GM18873 (cell line): ENCODE data around the gene SRSF1.
"Not testable (repeated sequence)": the region's sequence is repeated elsewhere in the genome, so short reads cannot be mapped to it uniquely, and the experiment has no call there.

Experiments
- ATAC-seq: cut with Tn5 transposase; IDR thresholded peaks from one replicate; pipeline ENCODE4 v1.9.1; 2021; ENCODE audit warnings: mild to moderate bottlenecking, moderate library complexity, moderate number of reproducible peaks; ENCODE audit not compliant: unreplicated experiment, low FRiP score

SRSF1 gene

DNA sequence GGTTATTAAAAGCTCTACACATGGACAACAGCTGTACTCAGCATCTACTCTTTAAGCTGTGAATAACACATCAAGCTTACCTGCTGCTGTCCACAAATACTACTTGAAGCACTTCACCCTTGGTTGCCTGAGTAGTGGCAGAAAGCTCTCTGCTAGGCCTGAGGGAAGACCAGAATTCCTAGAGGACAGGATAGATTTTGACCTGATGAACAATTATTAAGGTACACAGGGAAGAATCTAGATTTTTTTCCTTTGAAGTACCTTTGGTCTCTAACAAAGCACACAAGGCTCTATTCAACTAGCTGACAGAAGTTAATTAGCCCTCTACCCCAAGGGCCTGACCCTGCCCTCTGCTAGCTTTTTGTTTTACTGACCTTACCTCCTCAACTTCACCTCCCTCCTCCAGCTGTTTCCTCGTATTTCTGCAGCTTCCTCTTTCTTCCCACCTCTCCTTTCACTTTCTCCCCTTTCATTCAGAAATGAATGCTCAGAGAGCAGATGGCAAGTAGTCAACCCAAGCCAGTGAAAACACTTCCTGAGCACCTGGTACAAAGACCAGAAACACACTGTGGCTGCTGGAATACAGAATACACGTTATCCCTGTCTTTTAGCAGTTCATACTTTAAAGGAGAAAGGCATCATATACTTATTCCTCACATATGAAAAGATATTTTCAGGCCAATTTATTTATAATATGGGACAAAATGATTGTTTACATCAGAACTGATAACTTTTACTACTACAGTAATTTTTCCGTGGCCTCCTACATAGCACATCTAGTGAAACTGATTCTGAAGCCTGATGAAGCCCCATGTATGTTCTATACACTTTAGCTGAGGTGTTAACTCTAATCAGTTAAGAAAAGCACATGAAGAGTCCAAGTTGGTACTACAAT lies 13.3 kb downstream of the SRSF1 start:
- ATAC-seq = no peak

DNA sequence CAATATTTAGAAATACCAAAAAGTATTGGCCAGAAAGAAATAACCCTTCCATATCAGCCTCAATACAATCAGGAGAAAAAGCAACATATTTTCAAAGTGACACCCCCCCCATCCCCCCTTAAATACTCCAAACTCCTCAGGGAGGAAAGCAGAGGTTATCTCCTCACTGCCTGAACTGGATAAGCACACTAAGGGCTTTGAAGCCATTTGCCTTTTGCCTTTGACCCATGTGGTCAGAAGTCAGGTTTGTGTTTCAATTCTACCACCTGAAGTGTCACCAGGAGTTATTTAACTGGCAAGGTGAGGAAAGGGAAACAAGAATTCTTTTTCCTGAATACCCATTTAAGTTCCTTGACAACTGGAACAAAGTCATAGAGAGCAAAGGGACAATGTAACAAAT lies 15.5 kb downstream of the SRSF1 start:
- no peak for ATAC-seq

DNA sequence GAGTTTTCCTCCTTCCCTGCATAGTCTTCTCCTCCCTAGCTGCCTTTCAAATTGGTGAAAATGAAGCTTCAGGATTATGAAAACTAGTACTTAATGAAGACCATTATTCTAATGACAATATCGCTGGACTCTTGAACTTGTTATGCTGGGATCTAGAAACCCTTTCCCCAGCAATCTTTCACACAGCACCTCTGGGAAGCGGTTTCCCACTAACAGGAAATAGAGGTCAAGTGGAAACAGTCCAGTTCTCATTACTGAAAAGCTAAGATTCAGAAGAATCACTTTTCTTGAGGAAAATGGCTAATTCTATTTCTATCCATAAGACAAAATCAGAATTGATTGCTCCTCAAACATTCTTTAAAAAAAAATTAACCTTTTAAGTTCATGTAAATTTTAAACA lies 17.0 kb downstream of the SRSF1 start:
- ATAC-seq = no peak

DNA sequence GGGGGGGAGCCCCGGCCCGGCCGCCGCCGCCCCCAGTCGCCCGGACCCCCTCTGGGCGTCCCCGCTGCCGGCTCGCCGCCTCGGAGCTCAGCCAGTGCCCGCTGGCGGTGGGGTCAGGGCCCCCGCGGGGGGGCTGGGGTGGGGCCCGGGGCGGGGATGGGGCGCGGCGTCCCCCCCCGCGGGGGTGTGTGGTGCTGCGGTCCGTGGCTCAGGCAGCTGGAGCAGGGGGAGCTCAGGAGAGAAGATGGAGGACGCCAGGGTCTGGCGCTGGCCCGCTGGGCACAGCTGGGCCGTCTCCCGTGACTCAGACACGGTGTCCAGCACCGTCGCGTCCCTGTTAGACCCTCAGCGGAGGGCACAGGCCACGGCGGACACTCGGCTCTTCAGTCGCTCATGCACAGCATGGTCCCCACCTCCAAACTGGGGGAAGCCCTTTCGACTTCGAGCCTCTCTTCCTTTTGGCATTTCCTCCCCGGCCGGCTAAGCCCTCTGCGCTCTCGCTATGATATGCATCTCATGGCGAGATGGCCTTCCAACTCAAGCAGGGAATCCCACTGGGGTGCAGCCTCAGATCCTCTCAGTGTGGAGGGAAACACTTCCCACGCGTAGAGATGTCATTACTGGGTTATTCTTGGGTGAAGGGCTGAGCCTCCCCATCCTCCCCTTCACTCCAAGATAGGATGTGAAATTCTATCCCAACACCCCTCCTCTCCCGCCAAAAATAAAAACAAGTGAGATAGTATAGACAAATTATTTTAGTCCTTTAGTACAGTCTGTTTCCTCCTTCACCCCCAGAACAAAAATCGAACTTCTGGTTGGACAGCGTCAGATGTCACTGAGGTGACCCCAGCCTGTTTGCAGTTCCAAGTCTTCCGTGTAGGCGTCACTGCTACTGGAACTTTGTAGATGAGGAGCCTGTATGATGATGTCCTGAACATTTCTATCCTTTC lies 18.5 kb downstream of the SRSF1 start:
- ATAC-seq = no peak

DNA sequence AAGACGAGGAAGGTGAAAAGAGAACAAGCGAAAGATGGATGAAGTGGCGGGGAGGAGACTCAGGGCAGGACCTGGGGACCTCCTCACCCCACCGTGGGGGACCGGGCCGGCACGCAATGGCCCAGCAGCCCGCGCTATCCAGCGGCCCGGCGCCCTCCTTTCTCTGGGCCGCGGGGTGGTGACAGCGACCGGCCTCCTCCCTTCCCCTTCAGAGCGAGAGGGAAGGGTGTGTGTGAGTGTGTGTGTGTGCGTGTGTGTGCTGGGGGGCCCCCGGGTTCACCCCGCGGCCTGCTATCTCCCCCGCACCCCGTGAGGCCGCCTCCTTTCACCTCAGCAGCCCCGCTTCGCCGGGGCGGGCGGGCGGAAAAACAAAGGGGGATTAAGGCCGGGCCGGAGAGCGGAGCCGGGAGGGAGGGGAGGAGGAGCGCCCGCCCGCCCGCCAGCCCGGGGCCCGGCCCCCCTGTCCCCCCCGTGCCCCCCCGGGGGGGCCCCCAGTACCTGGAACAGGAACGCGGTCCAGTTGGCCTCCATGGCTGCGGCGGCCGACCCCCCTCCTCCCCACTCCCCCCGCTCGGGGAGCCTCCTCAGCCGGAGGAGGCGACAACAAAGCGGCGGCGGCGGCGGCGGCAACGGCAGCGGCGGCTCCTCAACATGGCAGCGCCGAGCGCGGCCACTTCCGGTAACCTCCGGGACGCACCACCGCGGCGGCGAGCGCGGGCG lies 19.3 kb downstream of the SRSF1 start, which contains the start of gene VEZF1:
TSS of gene VEZF1 (minus strand) at position 674 of the 720 bp plus-strand sequence. CDS start at position 531, 143 bp downstream.
- ATAC-seq = no peak

DNA sequence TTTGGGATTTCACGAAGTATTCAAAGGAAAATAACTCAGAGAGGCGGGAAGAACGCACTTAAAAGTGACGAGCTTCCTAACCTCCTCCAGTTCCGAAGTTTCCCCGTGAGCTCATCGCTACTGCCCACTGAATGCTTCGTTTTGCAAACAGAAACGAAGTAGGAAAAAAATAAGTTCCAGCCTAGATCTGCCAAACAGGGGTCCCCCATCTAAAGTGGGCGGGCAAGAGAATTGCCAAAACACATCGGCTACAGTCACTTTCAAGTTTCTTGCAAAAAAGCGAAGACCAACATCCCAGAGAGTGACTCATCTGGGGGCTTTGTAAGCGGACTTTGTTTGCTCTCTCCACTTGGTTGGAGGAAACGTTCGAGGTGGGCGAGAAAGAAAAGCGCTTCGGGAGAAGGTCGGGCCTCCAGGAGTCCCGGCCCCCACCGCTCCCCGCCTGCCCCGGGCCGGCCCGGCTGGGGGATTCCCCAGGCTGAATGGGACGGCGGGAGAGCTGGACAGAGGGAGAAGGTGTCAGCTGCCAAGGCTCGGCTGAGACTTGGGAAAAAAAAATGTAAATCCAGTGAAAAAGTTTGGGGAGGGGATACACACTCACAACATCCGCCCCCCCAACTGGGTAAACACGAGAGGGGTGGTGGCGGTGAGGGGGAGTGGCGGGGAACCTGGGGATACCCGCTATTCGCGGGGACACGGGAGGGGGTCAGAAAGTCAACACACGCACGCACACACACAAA lies 20.0 kb downstream of the SRSF1 start:
- ATAC-seq = no peak

DNA sequence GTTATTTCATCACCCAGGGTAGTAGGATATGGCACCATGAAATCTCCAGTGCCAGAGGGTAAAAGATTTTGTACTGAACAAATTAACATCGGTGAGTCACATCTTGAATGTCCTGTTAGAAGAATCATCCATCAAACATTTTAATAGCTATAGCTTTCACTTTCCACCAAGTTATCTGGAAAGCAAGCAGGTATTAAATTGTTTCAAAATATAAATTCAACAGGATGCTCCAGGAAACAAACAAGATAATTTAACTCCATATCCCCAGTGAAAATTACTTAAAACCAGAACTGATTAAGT lies 21.4 kb downstream of the SRSF1 start:
- ATAC-seq = no peak

DNA sequence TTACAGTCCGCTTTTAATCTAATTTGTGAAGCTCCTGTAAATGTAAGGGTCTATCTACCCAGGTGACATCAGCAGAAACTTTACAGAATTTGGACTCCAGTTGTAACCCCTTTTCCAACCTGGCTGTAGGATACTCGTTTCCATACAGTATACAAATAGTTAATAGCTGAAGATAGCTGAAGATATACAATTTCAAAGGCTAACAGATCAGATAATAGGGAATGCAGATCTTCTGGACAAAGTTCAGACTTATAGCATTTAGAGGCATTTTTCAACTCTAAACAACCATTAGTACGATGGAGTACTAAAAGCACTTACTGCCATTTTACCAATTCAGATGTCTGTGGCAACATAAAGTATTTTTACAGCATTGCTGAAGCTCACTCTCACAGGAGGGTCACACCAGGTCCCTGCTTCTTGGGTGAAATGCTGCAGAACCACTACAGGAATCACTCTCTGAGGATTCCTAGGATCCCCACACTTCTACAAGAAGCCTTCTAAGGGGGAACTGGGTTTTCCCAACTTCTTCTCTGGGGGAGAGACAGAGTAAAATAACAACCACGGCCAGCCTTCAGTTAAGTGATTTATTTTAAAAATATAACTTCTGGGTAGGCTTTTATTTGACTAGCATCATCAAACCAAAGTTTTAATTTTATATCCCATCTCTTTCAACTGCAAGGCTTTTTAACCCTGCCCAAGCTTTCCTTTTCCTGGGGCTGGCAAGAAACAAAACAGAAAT lies 21.9 kb downstream of the SRSF1 start:
- no peak for ATAC-seq

DNA sequence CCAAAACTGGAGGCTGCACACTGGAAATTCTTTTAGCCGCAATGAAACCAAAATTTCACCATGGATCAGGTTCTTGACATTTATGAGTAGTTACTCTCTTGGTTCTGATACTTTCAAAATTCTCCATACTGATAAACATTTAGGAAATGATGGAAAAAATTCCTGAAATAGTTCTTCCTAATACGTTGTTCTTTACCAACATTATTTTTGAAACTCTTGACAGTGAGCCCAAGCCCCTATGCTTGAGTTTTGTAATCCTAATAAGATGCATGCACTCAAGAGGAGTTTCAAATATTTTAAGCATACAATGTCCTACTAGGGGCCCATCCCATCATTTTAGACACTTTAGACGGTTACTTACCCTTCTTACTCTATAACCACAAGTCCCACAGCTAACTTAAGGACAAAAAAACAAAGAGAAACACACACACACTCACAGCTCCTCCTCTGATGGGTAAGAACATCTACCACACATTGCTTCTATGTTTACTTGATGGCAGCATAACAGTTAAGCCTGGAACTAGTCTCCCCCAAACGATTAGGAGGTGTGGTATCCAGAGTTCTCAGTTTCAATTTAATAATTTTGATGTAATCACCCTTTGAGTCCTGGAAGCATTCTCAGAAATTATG lies 22.7 kb downstream of the SRSF1 start:
- ATAC-seq = no peak

DNA sequence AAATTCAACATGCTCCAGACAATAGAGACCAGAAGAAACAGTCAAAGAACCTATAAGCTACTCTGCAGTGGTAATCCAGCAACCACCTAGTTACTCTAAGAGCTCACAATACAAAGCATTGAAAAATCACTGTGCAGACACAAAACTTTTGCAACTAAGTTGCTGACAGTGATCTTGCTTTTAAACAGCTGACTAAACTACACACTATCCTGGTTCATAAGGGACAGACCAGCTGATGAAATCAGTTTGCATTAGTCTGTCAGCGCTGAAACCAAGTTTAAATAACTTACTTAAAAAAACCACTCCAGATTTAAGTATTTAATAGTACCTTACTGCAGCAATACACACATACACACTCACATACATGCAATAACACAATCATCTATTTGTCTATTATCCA lies 23.6 kb downstream of the SRSF1 start:
- ATAC-seq = no peak

DNA sequence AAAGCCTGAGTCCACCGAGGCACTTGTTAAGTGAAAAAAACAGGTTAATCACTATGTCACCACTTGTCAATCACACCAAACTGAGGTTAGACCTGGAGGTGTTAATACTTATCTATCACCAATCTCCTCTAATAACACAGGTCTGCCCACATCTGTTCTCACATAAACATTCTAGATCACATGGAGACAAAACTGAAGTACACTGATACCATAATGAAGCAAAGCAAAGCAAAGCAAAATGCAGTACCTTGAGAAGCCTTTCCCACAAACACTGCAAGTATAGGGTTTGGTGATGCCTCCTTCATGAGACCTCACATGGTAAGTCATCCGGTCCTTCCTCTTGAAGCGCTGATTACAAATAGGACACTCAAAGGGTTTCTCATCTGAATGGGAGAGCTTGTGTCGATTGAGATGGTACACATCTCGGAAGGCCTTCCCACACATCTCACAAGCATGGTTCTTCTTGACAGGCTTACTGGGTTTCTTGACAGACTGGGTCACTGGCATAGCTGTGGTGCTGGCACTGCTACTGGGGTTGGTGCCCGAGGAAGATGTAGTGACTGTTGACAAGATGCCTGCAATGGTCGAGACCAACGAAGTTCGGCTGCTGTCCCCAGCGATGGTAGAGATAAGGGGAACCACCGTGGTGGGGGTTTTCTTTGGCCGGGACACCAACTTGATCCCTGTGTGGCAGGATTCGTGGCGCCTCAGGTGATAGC lies 24.4 kb downstream of the SRSF1 start:
- no peak for ATAC-seq

DNA sequence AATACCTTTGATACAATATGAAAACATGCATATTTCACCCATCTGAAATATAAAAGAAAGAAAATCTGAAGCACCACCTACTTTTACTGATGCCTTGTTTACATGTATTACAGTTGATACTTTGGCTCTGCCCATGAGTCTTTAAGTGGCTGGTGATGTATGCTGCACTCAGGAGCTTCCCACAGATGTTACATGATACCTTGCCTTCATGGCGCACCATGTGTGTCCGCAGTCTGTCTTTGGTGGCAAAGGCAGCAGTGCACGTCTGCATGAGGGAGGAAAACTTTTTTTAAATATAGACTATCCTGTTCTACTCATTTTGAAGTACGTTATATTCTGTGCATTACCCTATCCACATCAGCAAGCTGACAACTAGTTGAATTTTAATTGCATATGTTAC lies 26.5 kb downstream of the SRSF1 start:
- ATAC-seq = no peak

DNA sequence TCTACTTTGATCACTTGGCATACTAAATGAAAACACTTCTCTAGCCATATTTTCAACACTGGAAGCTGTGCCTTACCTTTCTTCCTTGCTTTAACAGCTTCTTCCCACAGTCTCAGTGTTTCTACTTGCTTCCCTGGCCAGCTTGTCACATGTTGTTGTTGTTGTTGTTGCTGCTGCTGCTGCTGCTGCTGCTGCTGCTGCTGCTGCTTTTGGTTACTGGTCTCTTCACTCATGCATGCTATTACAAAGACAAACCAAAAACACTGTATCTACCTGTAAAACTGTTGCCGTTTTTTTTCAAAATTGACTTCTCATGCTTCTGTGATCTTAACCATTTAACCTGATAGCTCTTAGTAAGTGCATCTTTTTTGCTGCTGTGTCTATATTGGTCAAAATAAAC lies 28.0 kb downstream of the SRSF1 start:
- no peak for ATAC-seq

DNA sequence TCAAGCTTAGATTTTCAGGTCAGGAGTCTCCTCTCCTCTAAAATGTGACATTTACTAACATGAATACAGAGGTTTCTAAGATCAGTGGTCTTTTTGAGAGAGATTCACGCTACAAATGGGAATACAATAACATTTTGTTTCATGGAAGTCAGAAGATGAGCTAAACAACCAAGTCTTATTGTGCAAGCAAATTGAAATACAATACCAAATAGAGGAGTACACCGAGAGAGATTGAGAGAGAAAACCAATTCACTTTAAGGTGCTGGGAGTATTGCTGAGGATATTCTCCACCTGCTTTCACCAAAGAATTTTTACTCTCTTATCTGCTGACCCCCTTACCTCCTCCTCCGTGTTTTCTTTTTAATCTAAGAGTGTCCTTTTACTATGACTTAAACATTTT lies 30.5 kb downstream of the SRSF1 start:
- ATAC-seq = no peak

DNA sequence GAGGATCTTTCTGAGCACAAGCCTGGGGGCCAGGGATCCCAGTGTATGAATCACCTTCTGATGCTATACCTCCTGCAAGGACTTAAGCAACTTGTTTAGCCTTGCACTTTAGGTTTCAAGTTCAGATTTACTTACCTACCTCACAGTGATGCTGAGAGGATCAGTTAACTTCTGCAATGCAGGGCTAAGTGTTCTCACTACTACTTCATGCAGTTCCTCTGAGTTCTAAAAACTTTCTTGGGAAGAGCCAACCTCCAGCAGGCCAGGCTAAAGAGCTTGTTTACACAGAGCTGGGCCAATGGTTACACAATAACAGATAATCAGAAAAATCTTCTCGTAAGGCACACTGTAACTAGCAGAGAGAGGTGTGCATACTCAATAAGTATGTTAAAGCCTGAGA lies 32.0 kb downstream of the SRSF1 start:
- no peak for ATAC-seq

DNA sequence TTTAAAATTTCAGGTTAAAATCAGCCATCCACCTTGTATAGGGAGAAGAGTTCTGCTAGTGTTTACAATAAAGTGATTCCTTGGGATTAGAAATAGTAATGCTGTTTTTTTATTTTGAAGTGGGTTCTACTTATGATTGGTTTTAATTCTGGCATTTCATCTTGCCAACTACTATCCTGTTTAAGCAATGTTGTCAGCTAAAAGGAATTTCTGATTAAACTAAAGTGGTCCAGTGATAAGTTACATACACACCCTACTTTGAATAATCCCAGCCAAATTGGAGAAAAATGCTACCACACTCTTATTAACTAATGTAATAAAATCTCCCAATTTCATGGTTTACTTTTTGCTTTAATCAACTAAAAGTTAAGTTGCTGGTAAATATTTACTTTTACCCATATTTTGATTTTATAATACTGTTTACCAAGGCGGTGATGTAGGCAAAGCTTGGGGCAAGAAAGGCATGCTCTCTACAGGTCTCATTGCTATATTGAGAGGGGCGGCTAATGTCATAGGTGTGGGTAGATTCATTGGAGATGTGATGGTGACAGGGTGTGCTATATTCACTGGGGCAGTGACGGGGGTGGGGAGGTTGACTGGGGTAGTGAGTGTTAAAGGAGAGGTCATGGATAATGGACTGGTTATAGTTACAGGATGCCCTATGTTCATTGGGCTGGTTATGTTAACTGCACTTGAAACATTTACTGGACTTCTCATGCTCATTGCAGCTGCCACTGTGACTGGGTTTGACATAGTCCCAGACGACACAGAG lies 32.8 kb downstream of the SRSF1 start:
- ATAC-seq = not testable (repeated sequence)

DNA sequence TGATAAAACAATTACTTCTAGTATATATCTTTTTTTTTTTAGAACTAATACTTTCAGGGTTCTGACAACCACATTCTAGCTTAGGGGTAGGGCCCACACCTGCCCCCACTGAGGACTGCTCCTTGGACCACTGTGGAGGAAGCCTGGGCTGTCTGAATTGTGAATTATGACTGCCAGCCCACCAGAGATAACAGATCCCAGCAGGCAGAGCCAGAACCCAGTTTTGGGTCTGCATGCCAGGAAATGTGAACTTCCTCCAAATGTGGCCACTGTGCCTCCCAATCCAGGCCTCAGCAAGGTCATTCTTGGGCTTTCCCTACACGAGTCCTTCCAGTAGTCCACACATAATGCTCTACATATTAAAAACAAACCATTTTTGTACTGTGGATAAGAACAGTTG lies 34.9 kb downstream of the SRSF1 start:
- no peak for ATAC-seq

DNA sequence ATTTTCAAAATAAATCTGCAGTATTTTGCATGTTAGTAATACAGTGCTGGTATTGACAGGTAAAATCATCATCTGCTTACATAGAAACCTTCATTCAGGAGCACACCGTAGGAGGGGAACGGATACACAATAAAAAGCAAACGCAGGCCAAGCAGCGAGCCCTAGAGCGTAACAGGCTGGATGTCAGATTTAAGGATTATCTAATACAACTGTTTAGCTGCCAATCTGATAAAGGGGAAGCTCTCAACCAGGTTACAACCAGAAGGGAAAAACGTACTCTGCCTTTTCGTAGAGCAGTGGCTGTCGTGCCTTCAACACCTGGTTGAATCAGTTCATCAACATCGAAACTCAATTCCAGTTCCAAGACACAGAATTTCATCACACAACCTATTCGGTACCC lies 35.5 kb downstream of the SRSF1 start:
- no peak for ATAC-seq
